Measurements from ENCODE around the gene BACH1.

The BACH1 gene

DNA sequence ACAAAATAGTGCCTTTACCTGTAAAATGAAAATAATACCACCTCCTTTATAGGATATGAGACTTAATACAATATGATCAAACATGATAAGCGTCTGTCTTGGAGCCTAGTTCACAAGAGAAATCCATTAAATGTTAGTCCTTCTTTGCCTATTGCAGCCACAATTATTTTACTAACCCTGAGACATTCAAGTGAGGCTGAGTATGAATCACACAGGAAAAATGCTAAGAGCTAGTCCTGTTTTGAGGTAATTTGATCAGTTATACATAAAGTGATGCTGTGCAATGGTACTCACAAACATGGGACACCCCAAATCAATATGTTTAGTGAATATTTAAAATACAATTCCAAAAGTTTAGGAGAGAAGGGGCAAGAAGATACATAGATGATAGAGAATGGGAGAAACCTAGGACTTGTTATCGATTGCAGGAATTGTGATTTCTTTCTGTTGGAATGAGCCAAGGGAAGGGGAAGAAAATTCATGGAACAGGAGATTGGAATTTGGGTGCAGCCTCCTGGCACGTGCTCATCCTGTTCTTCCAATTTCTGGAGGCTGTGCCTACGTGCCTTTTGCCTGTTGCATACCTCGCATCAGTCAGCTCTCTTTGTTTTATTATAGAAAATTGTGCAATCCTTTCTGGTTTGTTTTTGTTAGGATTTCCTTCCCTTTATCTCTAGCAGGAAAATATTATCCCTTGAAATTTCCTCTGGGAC, 39.9 kb upstream of the BACH1 start:
- TF ChIP-seq, protein P1, sequence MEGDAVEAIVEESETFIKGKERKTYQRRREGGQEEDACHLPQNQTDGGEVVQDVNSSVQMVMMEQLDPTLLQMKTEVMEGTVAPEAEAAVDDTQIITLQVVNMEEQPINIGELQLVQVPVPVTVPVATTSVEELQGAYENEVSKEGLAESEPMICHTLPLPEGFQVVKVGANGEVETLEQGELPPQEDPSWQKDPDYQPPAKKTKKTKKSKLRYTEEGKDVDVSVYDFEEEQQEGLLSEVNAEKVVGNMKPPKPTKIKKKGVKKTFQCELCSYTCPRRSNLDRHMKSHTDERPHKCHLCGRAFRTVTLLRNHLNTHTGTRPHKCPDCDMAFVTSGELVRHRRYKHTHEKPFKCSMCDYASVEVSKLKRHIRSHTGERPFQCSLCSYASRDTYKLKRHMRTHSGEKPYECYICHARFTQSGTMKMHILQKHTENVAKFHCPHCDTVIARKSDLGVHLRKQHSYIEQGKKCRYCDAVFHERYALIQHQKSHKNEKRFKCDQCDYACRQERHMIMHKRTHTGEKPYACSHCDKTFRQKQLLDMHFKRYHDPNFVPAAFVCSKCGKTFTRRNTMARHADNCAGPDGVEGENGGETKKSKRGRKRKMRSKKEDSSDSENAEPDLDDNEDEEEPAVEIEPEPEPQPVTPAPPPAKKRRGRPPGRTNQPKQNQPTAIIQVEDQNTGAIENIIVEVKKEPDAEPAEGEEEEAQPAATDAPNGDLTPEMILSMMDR (IDR thresholded peaks at IDR 0.05; ENCODE audit: extremely low read depth, insufficient read depth, missing control alignments) = no peak
- no peak for DNase-seq (ENCODE audit: low spot score)
- in situ Hi-C loops (cut with MboI; ENCODE audit: low pct_unique_long_range_greater_than_20kb, low sequenced_read_pairs, unreplicated experiment) = no loop called here

DNA sequence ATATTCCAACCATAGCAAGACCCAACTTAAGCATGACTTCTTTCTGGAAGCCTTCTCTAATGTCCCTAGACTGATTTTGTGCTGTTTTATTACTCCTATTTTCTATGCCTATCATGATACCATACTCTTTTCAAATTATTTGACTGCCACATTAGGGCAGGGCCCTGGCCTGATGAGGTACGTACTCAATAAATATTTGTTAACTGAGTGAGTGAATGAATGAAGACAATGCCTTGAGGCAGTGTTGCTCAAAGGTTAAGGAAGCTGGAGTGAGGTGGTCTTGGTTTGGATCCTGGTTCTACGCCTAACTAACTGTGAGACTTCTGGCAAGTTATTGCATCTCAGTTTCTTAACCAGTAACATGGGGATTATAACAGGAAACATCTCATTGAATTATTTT, 38.3 kb upstream of the BACH1 start:
- in situ Hi-C loops (cut with MboI; ENCODE audit: low pct_unique_long_range_greater_than_20kb, low sequenced_read_pairs, unreplicated experiment) = no loop called here
- DNase-seq (ENCODE audit: low spot score) = no peak
- TF ChIP-seq, protein P1 (IDR thresholded peaks at IDR 0.05; ENCODE audit: extremely low read depth, insufficient read depth, missing control alignments) = no peak

DNA sequence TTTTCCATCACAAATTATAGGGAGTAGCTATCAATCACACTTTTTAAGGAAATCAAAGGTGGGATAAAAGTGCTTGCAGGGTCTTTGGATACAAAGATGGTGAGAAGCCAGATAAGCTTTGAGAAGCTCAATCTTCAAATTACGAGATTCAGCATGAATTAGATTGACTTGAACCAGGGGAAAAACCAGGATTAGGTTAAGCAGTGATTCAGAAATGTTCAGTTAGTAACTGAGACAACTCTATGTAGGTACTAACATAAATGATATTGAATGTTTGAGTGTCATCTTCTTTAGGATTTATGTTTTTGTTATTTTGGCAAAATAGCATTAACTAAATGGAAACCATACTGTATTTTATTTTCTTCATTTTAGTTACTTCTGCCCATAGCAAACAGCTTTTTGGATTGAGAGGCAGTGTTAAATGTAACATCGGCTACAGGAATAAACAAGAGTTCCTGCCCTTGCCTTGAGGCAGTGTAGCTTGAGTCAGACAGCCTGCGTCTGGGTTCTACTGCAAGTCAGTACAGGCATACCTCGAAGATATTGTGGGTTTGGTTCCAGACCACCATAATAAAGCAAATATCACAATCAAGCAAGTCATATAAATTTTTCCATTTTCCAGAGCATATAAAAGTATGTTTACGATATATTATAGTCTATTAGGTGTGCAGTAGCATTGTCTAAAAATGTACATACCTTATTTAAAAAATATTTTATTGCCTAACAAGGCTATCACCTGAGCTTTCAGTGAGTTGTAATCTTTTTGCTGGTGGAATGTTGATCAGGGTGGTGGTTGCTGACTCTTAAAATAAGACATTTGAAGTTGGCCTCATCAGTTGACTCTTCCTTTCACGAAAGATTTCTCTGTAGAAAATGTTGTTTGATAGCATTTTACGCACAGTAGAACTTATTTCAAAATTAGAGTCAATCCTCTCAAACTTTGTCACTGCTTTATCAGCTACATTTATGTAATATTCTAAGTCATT, 36.9 kb upstream of the BACH1 start:
- TF ChIP-seq, protein P1 (IDR thresholded peaks at IDR 0.05; ENCODE audit: extremely low read depth, insufficient read depth, missing control alignments) = no peak
- in situ Hi-C loops (cut with MboI; ENCODE audit: low pct_unique_long_range_greater_than_20kb, low sequenced_read_pairs, unreplicated experiment) = no loop called here
- no peak for DNase-seq (ENCODE audit: low spot score)

DNA sequence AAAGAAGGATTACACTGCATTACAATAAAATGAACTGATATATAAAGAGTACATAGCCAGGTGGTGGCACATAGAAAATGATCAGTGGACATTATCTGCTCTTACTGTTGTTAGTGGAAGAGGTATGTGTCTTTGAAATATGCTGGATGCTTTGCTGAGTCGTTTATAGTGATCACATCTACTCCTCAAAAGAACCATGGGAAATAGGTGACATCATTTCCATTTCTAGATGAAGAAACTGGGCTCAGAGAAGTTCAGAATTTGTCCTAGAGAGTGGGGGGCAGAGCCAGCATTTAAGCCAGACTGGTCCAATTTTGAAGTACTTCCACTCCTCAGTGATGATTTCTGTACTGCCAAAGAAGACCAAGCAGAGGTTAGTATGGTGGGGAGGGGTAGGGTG, 34.0 kb upstream of the BACH1 start:
- in situ Hi-C loops (cut with MboI; ENCODE audit: low pct_unique_long_range_greater_than_20kb, low sequenced_read_pairs, unreplicated experiment) = no loop called here
- no peak for DNase-seq (ENCODE audit: low spot score)
- TF ChIP-seq, protein P1 (IDR thresholded peaks at IDR 0.05; ENCODE audit: extremely low read depth, insufficient read depth, missing control alignments) = no peak

DNA sequence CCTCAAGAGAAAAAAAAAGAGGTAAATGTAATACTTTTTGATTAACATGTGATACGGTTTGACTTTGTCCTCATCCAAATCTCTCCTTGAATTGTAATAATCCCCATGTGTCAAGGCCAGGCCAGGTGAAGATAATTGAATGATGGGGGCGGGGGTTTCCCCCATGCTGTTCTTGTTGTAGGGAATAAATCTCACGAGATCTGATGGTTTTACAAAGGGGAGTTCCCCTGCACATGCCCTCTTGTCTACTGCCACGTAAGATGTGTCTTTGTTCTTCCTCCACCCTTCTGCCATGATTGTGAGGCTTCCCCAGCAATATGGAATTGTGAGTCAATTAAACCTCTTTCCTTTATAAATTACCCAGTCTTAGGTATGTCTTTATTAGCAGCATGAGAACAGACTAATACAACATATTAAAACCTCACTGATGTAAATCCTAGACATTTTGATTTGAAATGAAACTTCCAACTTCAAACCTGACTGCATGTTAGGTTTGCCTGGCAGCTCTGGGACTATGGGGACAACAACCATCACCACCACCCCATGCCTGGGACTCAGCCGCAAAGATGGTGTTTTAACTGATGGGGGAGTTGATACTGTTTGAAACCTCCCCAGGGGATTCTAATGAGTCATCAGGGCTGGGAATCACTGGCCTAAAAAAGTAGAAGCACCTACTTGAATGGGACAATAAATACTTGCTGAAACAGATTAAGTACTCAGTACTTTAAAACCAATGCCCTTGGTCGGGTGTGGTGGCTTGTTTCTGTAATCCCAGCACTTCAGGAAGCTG, 32.8 kb upstream of the BACH1 start:
- in situ Hi-C loops (cut with MboI; ENCODE audit: low pct_unique_long_range_greater_than_20kb, low sequenced_read_pairs, unreplicated experiment) = no loop called here
- no peak for DNase-seq (ENCODE audit: low spot score)

More for the DNA sequence above, 32.8 kb upstream of the BACH1 start:
- TF ChIP-seq, protein P1 (IDR thresholded peaks at IDR 0.05; ENCODE audit: extremely low read depth, insufficient read depth, missing control alignments) = no peak
